Tibial nerve (tissue), 4 donors: ENCODE measurements around the gene PIGN. TPM values are rescaled to one million over a fixed set of nuclear protein-coding genes. Genes with fewer than 3 reads are reported as not detected.

Experiments used
- DNase-seq, 2 donors: peaks; one replicate each; pipeline ENCODE4 v3.0.0-alpha.2; 2019; ENCODE audit warnings: low spot score in 2 of 2
- H3K27ac ChIP-seq, 4 donors: fragments of 200-600 bp; sonication (generic) in 3 of 4; one replicate each; pipeline ENCODE4 v1.5.1; 2017 to 2019; ENCODE audit warnings: mild to moderate bottlenecking in 1 of 4
- H3K27me3 ChIP-seq, 2 donors: fragments of 200-600 bp; sonication (generic) in 1 of 2; one replicate each; pipeline versions ENCODE4 v1.5.1 to v1.6.0; 2017 to 2019
- H3K36me3 ChIP-seq, 3 donors: fragments of 200-600 bp; sonication (generic); one replicate each; pipeline ENCODE4 v1.5.1; 2018 to 2019
- H3K4me1 ChIP-seq, 4 donors: fragments of 200-600 bp; sonication (generic) in 3 of 4; one replicate each; pipeline ENCODE4 v1.5.1; 2017 to 2019
- H3K4me3 ChIP-seq, 4 donors: fragments of 200-600 bp; sonication (generic) in 3 of 4; one replicate each; pipeline ENCODE4 v1.5.1; 2017 to 2019; ENCODE audit warnings: mild to moderate bottlenecking in 1 of 4, moderate library complexity in 1 of 4
- H3K9me3 ChIP-seq, 4 donors: fragments of 200-600 bp; sonication (generic) in 3 of 4; one replicate each; pipeline ENCODE4 v1.5.1; 2017 to 2019
- EP300 ChIP-seq, 2 donors: sonication (generic); formaldehyde crosslinking; IDR thresholded peaks; one replicate each; pipeline ENCODE4 v1.6.1; 2017; ENCODE audit warnings: antibody characterized with exemption in 2 of 2, mild to moderate bottlenecking in 1 of 2
- POLR2A ChIP-seq, 2 donors: fragments of 450-650 bp; IDR thresholded peaks; one replicate each; pipeline ENCODE4 v1.6.1; 2017; ENCODE audit warnings: antibody characterized with exemption in 2 of 2, mild to moderate bottlenecking in 2 of 2, moderate library complexity in 2 of 2
- WGBS, 2 donors: methylation state at CpG; one replicate each; pipeline ENCODE4 v1.1.5; 2018; 5-methylcytosine and 5-hydroxymethylcytosine counted together
- total RNA-seq, 4 donors: library from RNA; depleted of rRNA; stranded (reverse); fragments of >200 nt; gene quantifications; one replicate each; pipeline ENCODE4 v1.1.0, GENCODE V29; 2016
- TF ChIP-seq, protein P1 (sequence below), 5 experiments: fragments of 200-600 bp in 3 of 5; fragments of 450-650 bp in 2 of 5; sonication (generic) in 3 of 5; IDR thresholded peaks; one replicate each; pipeline ENCODE4 v1.5.1; 2016 to 2019; ENCODE audit warnings: antibody characterized with exemption in 5 of 5, mild to moderate bottlenecking in 3 of 5, moderate library complexity in 2 of 5

PIGN gene
- total RNA-seq, 4 donors from 2014 or later: 24.9 to 40.0 (median 32.5) TPM

GRCh38 chr18:62071071-62071470, 115.8 kb downstream of the PIGN start:
- WGBS, 2 donors: 88 to 90% methylated on average over 4 of the region's 4 CpGs
- H3K36me3 ChIP-seq: peaks cover 0 to 65% (median 0%) of the 10 kb centered on the region in 3 donors
- DNase-seq: no peak

DNA sequence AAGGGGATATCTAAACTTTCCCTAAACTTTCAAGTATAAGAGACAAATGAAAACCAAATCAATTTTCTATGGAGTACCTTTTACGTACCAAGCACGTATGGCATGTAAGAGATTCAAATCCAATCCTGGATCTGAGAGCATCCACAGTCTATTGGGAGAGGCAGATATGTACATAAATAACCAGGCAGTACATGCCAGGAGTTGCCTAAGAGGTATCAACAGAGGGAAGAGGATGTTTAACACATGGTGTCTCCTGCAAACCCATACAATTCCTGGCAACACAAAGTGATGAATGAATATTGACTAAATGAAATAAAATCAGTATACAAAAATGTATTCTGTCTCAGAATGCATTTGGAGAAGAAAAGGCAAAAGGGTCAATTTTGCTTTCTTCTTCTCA, 116.6 kb downstream of the PIGN start:
- TF ChIP-seq EP300 (IDR thresholded peaks at IDR 0.05) (no peak), POLR2A (IDR thresholded peaks at IDR 0.05) (no peak)
- TF ChIP-seq, protein P1, sequence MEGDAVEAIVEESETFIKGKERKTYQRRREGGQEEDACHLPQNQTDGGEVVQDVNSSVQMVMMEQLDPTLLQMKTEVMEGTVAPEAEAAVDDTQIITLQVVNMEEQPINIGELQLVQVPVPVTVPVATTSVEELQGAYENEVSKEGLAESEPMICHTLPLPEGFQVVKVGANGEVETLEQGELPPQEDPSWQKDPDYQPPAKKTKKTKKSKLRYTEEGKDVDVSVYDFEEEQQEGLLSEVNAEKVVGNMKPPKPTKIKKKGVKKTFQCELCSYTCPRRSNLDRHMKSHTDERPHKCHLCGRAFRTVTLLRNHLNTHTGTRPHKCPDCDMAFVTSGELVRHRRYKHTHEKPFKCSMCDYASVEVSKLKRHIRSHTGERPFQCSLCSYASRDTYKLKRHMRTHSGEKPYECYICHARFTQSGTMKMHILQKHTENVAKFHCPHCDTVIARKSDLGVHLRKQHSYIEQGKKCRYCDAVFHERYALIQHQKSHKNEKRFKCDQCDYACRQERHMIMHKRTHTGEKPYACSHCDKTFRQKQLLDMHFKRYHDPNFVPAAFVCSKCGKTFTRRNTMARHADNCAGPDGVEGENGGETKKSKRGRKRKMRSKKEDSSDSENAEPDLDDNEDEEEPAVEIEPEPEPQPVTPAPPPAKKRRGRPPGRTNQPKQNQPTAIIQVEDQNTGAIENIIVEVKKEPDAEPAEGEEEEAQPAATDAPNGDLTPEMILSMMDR (IDR thresholded peaks at IDR 0.05): no peak
- 86 to 97% methylated on average over 2 of the region's 2 CpGs for WGBS, 2 donors

More at GRCh38 chr18:62071071-62071470, 115.8 kb downstream of the PIGN start:
- H3K9me3 ChIP-seq: no peaks in the 10 kb centered on the region
- no peak overlapping the region for H3K27ac ChIP-seq
- no peak overlapping the region for H3K4me3 ChIP-seq
- H3K4me1 ChIP-seq: no peaks in the 10 kb centered on the region
- TF ChIP-seq EP300 (IDR thresholded peaks at IDR 0.05) (no peak), POLR2A (IDR thresholded peaks at IDR 0.05) (no peak)
- TF ChIP-seq, protein P1 (IDR thresholded peaks at IDR 0.05): no peak
- no peaks in the 10 kb centered on the region for H3K27me3 ChIP-seq

DNA sequence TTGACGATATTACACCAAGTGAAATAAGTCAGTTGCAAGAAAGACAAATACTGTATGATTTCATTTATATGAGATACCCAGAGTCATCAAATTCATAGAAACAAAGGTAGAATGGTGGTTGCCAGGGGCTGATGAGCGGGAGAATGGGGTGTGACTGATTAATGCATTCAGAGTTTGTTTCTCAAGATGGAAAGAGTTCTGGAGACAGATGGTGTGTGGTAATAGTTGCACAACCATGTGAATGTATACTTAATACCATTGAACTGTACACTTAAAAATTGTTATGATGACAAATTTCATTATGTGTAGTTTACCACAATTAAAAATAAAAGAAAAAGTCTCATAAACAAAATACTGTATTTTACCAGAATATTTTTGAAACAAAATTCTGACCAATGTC, 117.3 kb downstream of the PIGN start:
- no peaks in the 10 kb centered on the region for H3K27me3 ChIP-seq
- no peak overlapping the region for H3K27ac ChIP-seq
- DNase-seq: no peak
- 96 to 98% methylated on average over 2 of the region's 2 CpGs for WGBS, 2 donors
- no peak for TF ChIP-seq POLR2A (IDR thresholded peaks at IDR 0.05)
- TF ChIP-seq, protein P1 (IDR thresholded peaks at IDR 0.05): no peak
- H3K9me3 ChIP-seq: no peaks in the 10 kb centered on the region
- peaks cover 0 to 66% (median 0%) of the 10 kb centered on the region in 3 donors for H3K36me3 ChIP-seq
- H3K4me3 ChIP-seq: no peak overlapping the region
- no peaks in the 10 kb centered on the region for H3K4me1 ChIP-seq

More for the DNA sequence above, 116.6 kb downstream of the PIGN start:
- Histone ChIP-seq H3K4me3 (no peak overlapping the region), H3K9me3 (no peaks in the 10 kb centered on the region), H3K4me1 (no peaks in the 10 kb centered on the region), H3K27me3 (no peaks in the 10 kb centered on the region), H3K36me3 (peaks cover 0 to 66% (median 0%) of the 10 kb centered on the region in 3 donors), H3K27ac (no peak overlapping the region)
- no peak for DNase-seq

- Histone ChIP-seq H3K27me3 (no peaks in the 10 kb centered on the region), H3K4me1 (no peaks in the 10 kb centered on the region), H3K9me3 (no peaks in the 10 kb centered on the region), H3K4me3 (no peak overlapping the region), H3K27ac (no peak overlapping the region), H3K36me3 (peaks cover 0 to 57% (median 0%) of the 10 kb centered on the region in 3 donors)
- DNase-seq: no peak
- no peak for TF ChIP-seq POLR2A (IDR thresholded peaks at IDR 0.05)
- TF ChIP-seq, protein P1 (IDR thresholded peaks at IDR 0.05): no peak
- TF ChIP-seq EP300 (IDR thresholded peaks at IDR 0.05): no peak
- 89 to 90% methylated on average over 5 of the region's 5 CpGs for WGBS, 2 donors
Measured at GRCh38 chr18:62066102-62066818, 120.6 kb downstream of the PIGN start.

GRCh38 chr18:62064361-62064760, 122.5 kb downstream of the PIGN start:
- TF ChIP-seq EP300 (IDR thresholded peaks at IDR 0.05): no peak
- TF ChIP-seq POLR2A (IDR thresholded peaks at IDR 0.05): no peak
- TF ChIP-seq, protein P1 (IDR thresholded peaks at IDR 0.05): no peak
- DNase-seq: no peak

More at GRCh38 chr18:62064361-62064760, 122.5 kb downstream of the PIGN start:
- no peaks in the 10 kb centered on the region for H3K4me1 ChIP-seq
- no peak overlapping the region for H3K27ac ChIP-seq
- peaks cover 0 to 51% (median 0%) of the 10 kb centered on the region in 3 donors for H3K36me3 ChIP-seq
- no peak overlapping the region for H3K4me3 ChIP-seq
- H3K27me3 ChIP-seq: no peaks in the 10 kb centered on the region
- 2% methylated on average over 1 of the region's 1 CpG for WGBS, 2 donors
- no peaks in the 10 kb centered on the region for H3K9me3 ChIP-seq
